Activated CD4-positive, alpha-beta T cell treated with anti-CD3 and anti-CD28 coated beads, Interleukin-2, Interleukin-6, amounts not matched to agents 100 ng/mL and 50 ng/mL, durations not matched to agents 16 hours and 8 hours (primary cell): Measurements from ENCODE around the gene KXD1.

ENCODE experiments used
- DNase-seq: peaks from one replicate; pipeline ENCODE4 v3.0.0-alpha.2; 2020

The KXD1 gene

DNA sequence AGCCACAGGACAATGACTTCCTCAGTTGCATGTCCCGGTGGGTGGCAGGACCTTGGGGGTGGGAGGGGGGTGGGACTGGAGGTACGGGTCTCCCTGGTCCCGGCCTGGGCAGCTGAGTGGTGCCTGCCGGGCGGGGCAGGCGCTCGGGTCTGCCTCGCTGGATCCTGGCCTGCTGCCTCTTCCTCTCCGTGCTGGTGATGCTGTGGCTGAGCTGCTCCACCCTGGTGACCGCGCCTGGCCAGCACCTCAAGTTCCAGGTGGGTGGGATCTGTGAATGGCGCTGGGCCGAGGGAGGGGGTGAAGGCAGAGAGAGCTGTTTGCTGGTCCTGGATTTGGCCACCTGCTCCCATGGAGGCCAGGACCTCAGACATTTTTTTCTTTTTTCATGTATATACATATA is 60.6 kb downstream of the KXD1 start:
- no peak for DNase-seq
